ENCODE measurements around the gene INPP4B.

INPP4B gene

GRCh38 chr4:142705820-142706219 is 140.3 kb downstream of the INPP4B start:
- Histone ChIP-seq H3K9ac (no peak overlapping the region), H3K4me2 (no peak overlapping the region), H3K27ac (no peak overlapping the region), H3K27me3 (ENCODE audit: insufficient read depth, low read depth) (no peaks in the 10 kb centered on the region), H4K20me1 (ENCODE audit: insufficient read depth) (no peaks in the 10 kb centered on the region), H2AFZ (ENCODE audit: low read depth) (no peak overlapping the region), H3K4me3 (IDR thresholded peaks at IDR 0.05; ENCODE audit: insufficient read depth, low read depth, low read length) (no peak overlapping the region), H3K4me1 (ENCODE audit: low read depth, poor library complexity, severe bottlenecking) (no peaks in the 10 kb centered on the region), H3K36me3 (ENCODE audit: insufficient read depth) (no peaks in the 10 kb centered on the region), H3K79me2 (ENCODE audit: insufficient read depth, low read depth) (no peaks in the 10 kb centered on the region)
- no peak for TF ChIP-seq CTCF (conservative IDR thresholded peaks at IDR 0.05; ENCODE audit: low read depth, low read length)

- no peak for TF ChIP-seq CTCF (conservative IDR thresholded peaks at IDR 0.05; ENCODE audit: low read depth, low read length)
- H3K4me3 ChIP-seq (IDR thresholded peaks at IDR 0.05; ENCODE audit: insufficient read depth, low read depth, low read length), result no peak overlapping the region
- H3K27me3 ChIP-seq (ENCODE audit: insufficient read depth, low read depth), result no peaks in the 10 kb centered on the region
- H3K79me2 ChIP-seq (ENCODE audit: insufficient read depth, low read depth), result no peaks in the 10 kb centered on the region
- no peak overlapping the region for H2AFZ ChIP-seq (ENCODE audit: low read depth)
- no peaks in the 10 kb centered on the region for H4K20me1 ChIP-seq (ENCODE audit: insufficient read depth)
- no peak overlapping the region for H3K27ac ChIP-seq
- no peak overlapping the region for H3K4me2 ChIP-seq
- no peaks in the 10 kb centered on the region for H3K36me3 ChIP-seq (ENCODE audit: insufficient read depth)
- H3K4me1 ChIP-seq (ENCODE audit: low read depth, poor library complexity, severe bottlenecking), result no peaks in the 10 kb centered on the region
- no peak overlapping the region for H3K9ac ChIP-seq
Observed at GRCh38 chr4:142703694-142704309, 142.3 kb downstream of the INPP4B start.

GRCh38 chr4:142701017-142701416 is 145.1 kb downstream of the INPP4B start:
- no peak overlapping the region for H2AFZ ChIP-seq (ENCODE audit: low read depth)
- H3K4me2 ChIP-seq, result no peak overlapping the region
- H3K27ac ChIP-seq, result no peak overlapping the region
- no peaks in the 10 kb centered on the region for H3K4me1 ChIP-seq (ENCODE audit: low read depth, poor library complexity, severe bottlenecking)
- no peak overlapping the region for H3K9ac ChIP-seq
- no peaks in the 10 kb centered on the region for H4K20me1 ChIP-seq (ENCODE audit: insufficient read depth)
- no peak overlapping the region for H3K4me3 ChIP-seq (IDR thresholded peaks at IDR 0.05; ENCODE audit: insufficient read depth, low read depth, low read length)
- no peak for TF ChIP-seq CTCF (conservative IDR thresholded peaks at IDR 0.05; ENCODE audit: low read depth, low read length)
- no peaks in the 10 kb centered on the region for H3K27me3 ChIP-seq (ENCODE audit: insufficient read depth, low read depth)
- H3K36me3 ChIP-seq (ENCODE audit: insufficient read depth), result no peaks in the 10 kb centered on the region
- H3K79me2 ChIP-seq (ENCODE audit: insufficient read depth, low read depth), result no peaks in the 10 kb centered on the region

GRCh38 chr4:142700531-142700930 is 145.6 kb downstream of the INPP4B start:
- Histone ChIP-seq H3K79me2 (ENCODE audit: insufficient read depth, low read depth) (no peaks in the 10 kb centered on the region), H4K20me1 (ENCODE audit: insufficient read depth) (no peaks in the 10 kb centered on the region), H3K4me3 (IDR thresholded peaks at IDR 0.05; ENCODE audit: insufficient read depth, low read depth, low read length) (no peak overlapping the region), H3K27ac (no peak overlapping the region), H3K36me3 (ENCODE audit: insufficient read depth) (no peaks in the 10 kb centered on the region), H3K4me1 (ENCODE audit: low read depth, poor library complexity, severe bottlenecking) (no peaks in the 10 kb centered on the region), H3K4me2 (no peak overlapping the region), H3K9ac (no peak overlapping the region), H3K27me3 (ENCODE audit: insufficient read depth, low read depth) (no peaks in the 10 kb centered on the region), H2AFZ (ENCODE audit: low read depth) (no peak overlapping the region)
- no peak for TF ChIP-seq CTCF (conservative IDR thresholded peaks at IDR 0.05; ENCODE audit: low read depth, low read length)

All from KMS-11 (cell line).